ENCODE results near the gene IFT81. TPM values are rescaled to one million over a fixed set of nuclear protein-coding genes. Genes with fewer than 3 reads are reported as not detected.
A peak's percentile ranks its signal among the peaks of the same experiment; 100 is the strongest.

IFT81 gene
- polyA plus RNA-seq (2011; rRNA removed) (39.7 and 73.4 TPM in 2 replicates), polyA plus RNA-seq (2017; fragmentation: RNase III; extraction: RNeasy Plus Mini Kit Qiagen cat#74134 plus additional on column Dnase treatment) (40.7 to 41.6 TPM (median 40.7 TPM) in 3 replicates), polyA minus RNA-seq (2011; rRNA and poly(A)+ RNA removed) (10.3 and 10.6 TPM in 2 replicates)
- 11.9 and 12.0 TPM in 2 replicates for polyA plus RNA-seq (2012; cell fraction: cytosol; rRNA removed)
- 6.9 and 9.0 TPM in 2 replicates for polyA plus RNA-seq (2012; cell fraction: nucleus; rRNA removed)

GRCh38 chr12:110124269-110124995 lies at the start of gene IFT81:
Gene IFT81, plus strand, starts transcription at chr12:110124357. Its CDS starts 3,024 bp downstream, at chr12:110127381.
- no peak for FAIRE-seq
- DNase-seq (ENCODE audit: low read depth in 1 of 2, low spot score in 1 of 2): peak; percentile 90 to 96
- WGBS (ENCODE audit: missing lambda C conversion rate): 1% methylated on average over 39 of the region's 61 CpGs
- Histone ChIP-seq H3K27ac (peak within 1 kb of the TSS; percentile 94 to 99), H3K4me2 (peak within 1 kb of the TSS; percentile 87), H3K9me3 (no peaks in the 10 kb centered on the region), H3K4me1 (peaks cover 38% of the 10 kb centered on the region), H3K4me3 (peak within 1 kb of the TSS; percentile 96)
- ChIA-PET POLR2A (interaction anchor here (0.6 to 2.4 kb wide), 11 partner anchors 11 to 307 kb away, joined by 3 to 26 read pairs (median 4); partner anchors contain the start of gene ATP2A2), CTCF (interaction anchor here (0.7 to 2.5 kb wide), 11 partner anchors 8 to 226 kb away, joined by 3 to 9 read pairs (median 5); no protein-coding TSS in a partner anchor)
- peak; percentile 87 to 88 for ATAC-seq
- peak; percentile 50 to 81; a peak in 4 of 5 replicates for TF ChIP-seq JUN (IDR thresholded peaks at IDR 0.05)
- peak; percentile 52; the same call in 1 of the 2 replicates for TF ChIP-seq FOSB (CRISPR knock-in tag; IDR thresholded peaks at IDR 0.05)
- peak; percentile 83; the same call in 1 of the 2 replicates for TF ChIP-seq ELK1 (IDR thresholded peaks at IDR 0.05; ENCODE audit: low read depth, low read length)
- TF ChIP-seq PBX3 (IDR thresholded peaks at IDR 0.05): no peak
- TF ChIP-seq EHF (CRISPR knock-in tag; IDR thresholded peaks at IDR 0.05): peak; percentile 55; the same call in 1 of the 2 replicates
- TF ChIP-seq CHD4 (IDR thresholded peaks at IDR 0.05; ENCODE audit: borderline replicate concordance): no peak
- no peak for TF ChIP-seq BHLHE40 (IDR thresholded peaks at IDR 0.05; ENCODE audit: low read depth, low read length)
- TF ChIP-seq, protein P1, sequence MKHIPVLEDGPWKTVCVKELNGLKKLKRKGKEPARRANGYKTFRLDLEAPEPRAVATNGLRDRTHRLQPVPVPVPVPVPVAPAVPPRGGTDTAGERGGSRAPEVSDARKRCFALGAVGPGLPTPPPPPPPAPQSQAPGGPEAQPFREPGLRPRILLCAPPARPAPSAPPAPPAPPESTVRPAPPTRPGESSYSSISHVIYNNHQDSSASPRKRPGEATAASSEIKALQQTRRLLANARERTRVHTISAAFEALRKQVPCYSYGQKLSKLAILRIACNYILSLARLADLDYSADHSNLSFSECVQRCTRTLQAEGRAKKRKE (CRISPR knock-in tag; IDR thresholded peaks at IDR 0.05; ENCODE audit: low read depth): no peak
- TF ChIP-seq, protein P2, sequence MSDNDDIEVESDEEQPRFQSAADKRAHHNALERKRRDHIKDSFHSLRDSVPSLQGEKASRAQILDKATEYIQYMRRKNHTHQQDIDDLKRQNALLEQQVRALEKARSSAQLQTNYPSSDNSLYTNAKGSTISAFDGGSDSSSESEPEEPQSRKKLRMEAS (IDR thresholded peaks at IDR 0.05): peak; percentile 58
- no peak for TF ChIP-seq HDAC2 (IDR thresholded peaks at IDR 0.05)
- TF ChIP-seq FOSL2 (IDR thresholded peaks at IDR 0.05): no peak
- TF ChIP-seq FOSL2 (CRISPR knock-in tag; IDR thresholded peaks at IDR 0.05): no peak
- TF ChIP-seq KDM1A (IDR thresholded peaks at IDR 0.05; ENCODE audit: low read depth): no peak
- no peak for TF ChIP-seq ZSCAN20 (CRISPR knock-in tag; IDR thresholded peaks at IDR 0.05)
- TF ChIP-seq CHD2 (IDR thresholded peaks at IDR 0.05; ENCODE audit: low read length, partially characterized antibody): no peak
- TF ChIP-seq RARB (CRISPR knock-in tag; IDR thresholded peaks at IDR 0.05): no peak
- TF ChIP-seq, protein P3, sequence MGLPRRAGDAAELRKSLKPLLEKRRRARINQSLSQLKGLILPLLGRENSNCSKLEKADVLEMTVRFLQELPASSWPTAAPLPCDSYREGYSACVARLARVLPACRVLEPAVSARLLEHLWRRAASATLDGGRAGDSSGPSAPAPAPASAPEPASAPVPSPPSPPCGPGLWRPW (IDR thresholded peaks at IDR 0.05): no peak
- TF ChIP-seq CBX8 (IDR thresholded peaks at IDR 0.05): no peak
- no peak for TF ChIP-seq EP300 (IDR thresholded peaks at IDR 0.05)
- TF ChIP-seq RFX5 (IDR thresholded peaks at IDR 0.05): peak; percentile 67; the same call in 1 of the 2 replicates
- TF ChIP-seq NFE2L2 (conservative IDR thresholded peaks at IDR 0.05; ENCODE audit: low read length): no peak
- TF ChIP-seq EHMT2 (IDR thresholded peaks at IDR 0.05; ENCODE audit: low read depth): no peak
- no peak for TF ChIP-seq ZNF302 (CRISPR knock-in tag; IDR thresholded peaks at IDR 0.05)
- TF ChIP-seq TFCP2L1 (CRISPR knock-in tag; IDR thresholded peaks at IDR 0.05): 0 out of 2 replicates have a peak, but pooled peaks have one; percentile 64
- no peak; the same call in 1 of the 2 replicates for TF ChIP-seq TP53 (CRISPR knock-in tag; IDR thresholded peaks at IDR 0.05)
- no peak for TF ChIP-seq MYC (IDR thresholded peaks at IDR 0.05; ENCODE audit: borderline replicate concordance, low read length)
- TF ChIP-seq NPAS2 (CRISPR knock-in tag; IDR thresholded peaks at IDR 0.05; ENCODE audit: borderline replicate concordance): no peak
- TF ChIP-seq BCL3 (IDR thresholded peaks at IDR 0.05): no peak; the same call in 2 of the 3 replicates
- no peak for TF ChIP-seq HOXA7 (CRISPR knock-in tag; IDR thresholded peaks at IDR 0.05)
- TF ChIP-seq POLR2A (IDR thresholded peaks at IDR 0.05; ENCODE audit: low read length): no peak; the same call in none of the 2 replicates
- no peak for TF ChIP-seq FOXS1 (CRISPR knock-in tag; IDR thresholded peaks at IDR 0.05)
- TF ChIP-seq SMC3 (IDR thresholded peaks at IDR 0.05): no peak
- TF ChIP-seq MAZ (IDR thresholded peaks at IDR 0.05; ENCODE audit: borderline replicate concordance, low read depth, low read length): no peak
- TF ChIP-seq RAD21 (conservative IDR thresholded peaks at IDR 0.05 in 1 of 2, IDR thresholded peaks at IDR 0.05 in 1 of 2): no peak; a peak in 2 of 5 replicates
- TF ChIP-seq ZFP36 (IDR thresholded peaks at IDR 0.05; ENCODE audit: borderline replicate concordance, partially characterized antibody): no peak
- no peak for TF ChIP-seq E2F6 (IDR thresholded peaks at IDR 0.05; ENCODE audit: borderline replicate concordance, low read depth)
- no peak for TF ChIP-seq NR3C1 (IDR thresholded peaks at IDR 0.05)
